GM06990 (cell line): ENCODE measurements around the gene EBLN2.
"Not testable (repeated sequence)": the region's sequence is repeated elsewhere in the genome, so short reads cannot be mapped to it uniquely, and the experiment has no call there.

Experiments used
- DNase-seq: peaks from one replicate; pipeline ENCODE4 v3.0.0-alpha.2; 2011; ENCODE audit not compliant: insufficient read length; ENCODE audit errors: extremely low read depth
- H3K27me3 ChIP-seq: replicated peaks from 2 replicates; pipeline ENCODE4 v1.6.0; 2011; ENCODE audit warnings: low read length; ENCODE audit not compliant: control insufficient read depth, insufficient read depth
- H3K36me3 ChIP-seq: 2 replicates; pipeline ENCODE4 v1.5.1; 2011; ENCODE audit warnings: low read length; ENCODE audit not compliant: control insufficient read depth, insufficient read depth
- H3K4me3 ChIP-seq: replicated peaks from 2 replicates; pipeline ENCODE4 v1.5.1; 2011; ENCODE audit warnings: low read depth, mild to moderate bottlenecking, control low read depth, low read length
- TF ChIP-seq, protein P1 (sequence below): IDR thresholded peaks from 2 replicates; pipeline ENCODE4 v1.5.1; 2011; ENCODE audit warnings: low read length, control low read depth, mild to moderate bottlenecking, inconsistent platforms; ENCODE audit not compliant: insufficient read depth, poor library complexity, severe bottlenecking

EBLN2 gene

DNA sequence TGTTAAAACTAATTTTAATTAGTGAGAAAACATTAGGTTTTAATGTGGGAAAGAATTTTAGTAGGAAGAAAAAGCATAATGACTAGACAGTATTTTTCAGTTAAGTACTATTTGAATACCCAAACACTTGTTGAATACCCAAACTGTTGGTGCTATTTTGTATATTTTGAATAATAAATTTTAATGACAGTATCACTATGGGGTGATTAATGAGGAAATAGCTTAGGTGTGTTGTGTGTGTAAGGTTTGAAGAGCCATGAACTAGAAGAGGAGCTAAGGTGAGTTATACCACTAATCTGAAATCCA, 4.7 kb upstream of the EBLN2 start:
- DNase-seq, result no peak
- no peak overlapping the region for H3K4me3 ChIP-seq
- TF ChIP-seq, protein P1, sequence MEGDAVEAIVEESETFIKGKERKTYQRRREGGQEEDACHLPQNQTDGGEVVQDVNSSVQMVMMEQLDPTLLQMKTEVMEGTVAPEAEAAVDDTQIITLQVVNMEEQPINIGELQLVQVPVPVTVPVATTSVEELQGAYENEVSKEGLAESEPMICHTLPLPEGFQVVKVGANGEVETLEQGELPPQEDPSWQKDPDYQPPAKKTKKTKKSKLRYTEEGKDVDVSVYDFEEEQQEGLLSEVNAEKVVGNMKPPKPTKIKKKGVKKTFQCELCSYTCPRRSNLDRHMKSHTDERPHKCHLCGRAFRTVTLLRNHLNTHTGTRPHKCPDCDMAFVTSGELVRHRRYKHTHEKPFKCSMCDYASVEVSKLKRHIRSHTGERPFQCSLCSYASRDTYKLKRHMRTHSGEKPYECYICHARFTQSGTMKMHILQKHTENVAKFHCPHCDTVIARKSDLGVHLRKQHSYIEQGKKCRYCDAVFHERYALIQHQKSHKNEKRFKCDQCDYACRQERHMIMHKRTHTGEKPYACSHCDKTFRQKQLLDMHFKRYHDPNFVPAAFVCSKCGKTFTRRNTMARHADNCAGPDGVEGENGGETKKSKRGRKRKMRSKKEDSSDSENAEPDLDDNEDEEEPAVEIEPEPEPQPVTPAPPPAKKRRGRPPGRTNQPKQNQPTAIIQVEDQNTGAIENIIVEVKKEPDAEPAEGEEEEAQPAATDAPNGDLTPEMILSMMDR, result no peak
- H3K36me3 ChIP-seq, result peaks cover 3% of the 10 kb centered on the region
- H3K27me3 ChIP-seq, result no peaks in the 10 kb centered on the region

DNA sequence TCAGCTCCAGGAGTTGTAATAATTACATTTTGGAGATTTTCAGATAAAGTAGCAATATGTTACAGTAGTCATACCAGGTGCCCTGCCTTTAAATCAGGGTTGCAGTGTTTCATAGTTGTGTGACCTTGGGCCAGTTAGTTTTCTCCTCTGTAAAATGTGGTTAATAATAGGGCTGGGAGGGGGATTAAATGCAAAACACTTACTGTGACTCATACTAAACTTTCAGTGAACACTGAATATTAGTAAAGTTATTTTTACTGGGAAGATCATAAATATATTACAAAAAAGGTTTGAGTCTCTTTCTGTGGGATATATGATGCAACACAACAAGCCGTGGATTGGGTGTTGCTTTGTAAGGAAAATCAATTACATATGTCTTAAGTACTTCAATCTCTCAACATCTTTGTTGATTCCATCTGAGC, 1.1 kb upstream of the EBLN2 start:
- no peak overlapping the region for H3K4me3 ChIP-seq
- TF ChIP-seq, protein P1, result no peak
- no peak for DNase-seq
- no peaks in the 10 kb centered on the region for H3K27me3 ChIP-seq
- H3K36me3 ChIP-seq, result peaks cover 10% of the 10 kb centered on the region

DNA sequence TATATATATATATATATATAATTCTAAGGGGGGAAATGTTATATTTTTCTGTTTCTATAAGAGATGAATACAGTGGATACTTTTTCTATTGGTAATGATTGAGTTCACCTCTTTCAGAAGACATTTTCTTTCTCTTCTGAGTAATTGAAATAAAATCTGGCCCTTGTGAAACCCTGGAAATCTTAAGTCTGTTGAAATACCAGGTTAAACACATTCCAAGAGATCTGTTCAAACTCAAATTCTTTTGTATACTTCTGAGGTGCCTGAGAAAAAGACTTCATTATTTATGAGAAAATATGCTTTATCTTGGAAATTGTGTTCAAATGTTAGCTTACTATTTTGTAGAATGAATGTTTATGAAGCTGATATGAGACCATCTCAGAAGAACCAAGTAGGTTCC, 4.8 kb downstream of the EBLN2 start:
- H3K36me3 ChIP-seq, result not testable (repeated sequence)

DNA sequence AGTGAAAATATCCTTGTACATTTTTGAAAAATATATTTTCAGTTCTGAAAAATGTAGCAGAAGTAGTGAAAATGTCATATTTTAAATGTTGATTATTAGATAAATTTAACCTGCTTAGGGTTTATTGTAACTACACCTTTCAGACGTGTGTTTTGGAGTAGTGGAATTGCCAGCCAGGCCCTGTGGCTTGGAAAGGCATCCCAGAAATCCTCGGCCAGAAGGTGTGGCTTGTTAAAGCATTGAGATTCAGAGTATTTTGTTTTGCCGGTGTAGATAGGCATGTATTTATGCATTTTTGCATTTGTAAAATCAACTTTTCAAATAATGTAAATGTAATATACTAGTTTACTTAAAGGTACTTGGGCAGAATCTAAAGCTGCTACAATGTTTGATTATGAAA, 7.0 kb downstream of the EBLN2 start:
- Histone ChIP-seq H3K4me3 (no peak overlapping the region), H3K27me3 (no peaks in the 10 kb centered on the region), H3K36me3 (no peaks in the 10 kb centered on the region)
- TF ChIP-seq, protein P1, result no peak
- DNase-seq, result no peak

More for the DNA sequence above, 4.8 kb downstream of the EBLN2 start:
- not testable (repeated sequence) for H3K4me3 ChIP-seq, DNase-seq, H3K27me3 ChIP-seq

DNA sequence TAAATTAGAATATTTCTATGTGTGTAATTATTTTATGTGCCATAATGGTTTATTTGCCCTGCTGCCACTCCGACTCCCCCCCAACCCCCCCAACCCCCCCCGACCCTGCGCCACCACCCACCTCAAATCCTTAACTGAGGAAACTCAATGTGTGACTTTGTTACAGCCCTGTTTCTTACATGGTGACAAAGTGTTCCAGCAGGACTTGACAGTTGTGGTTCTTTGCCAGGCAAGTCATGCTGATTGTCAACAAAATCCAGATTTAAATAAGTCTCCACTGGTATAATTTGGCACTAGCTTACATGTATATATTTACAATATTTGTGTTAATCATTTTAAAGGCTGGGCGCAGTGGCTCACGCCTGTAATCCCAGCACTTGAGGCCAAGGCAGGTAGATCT, 7.7 kb downstream of the EBLN2 start:
- no peak for DNase-seq
- no peaks in the 10 kb centered on the region for H3K27me3 ChIP-seq
- TF ChIP-seq, protein P1, result no peak
- no peaks in the 10 kb centered on the region for H3K36me3 ChIP-seq
- no peak overlapping the region for H3K4me3 ChIP-seq

DNA sequence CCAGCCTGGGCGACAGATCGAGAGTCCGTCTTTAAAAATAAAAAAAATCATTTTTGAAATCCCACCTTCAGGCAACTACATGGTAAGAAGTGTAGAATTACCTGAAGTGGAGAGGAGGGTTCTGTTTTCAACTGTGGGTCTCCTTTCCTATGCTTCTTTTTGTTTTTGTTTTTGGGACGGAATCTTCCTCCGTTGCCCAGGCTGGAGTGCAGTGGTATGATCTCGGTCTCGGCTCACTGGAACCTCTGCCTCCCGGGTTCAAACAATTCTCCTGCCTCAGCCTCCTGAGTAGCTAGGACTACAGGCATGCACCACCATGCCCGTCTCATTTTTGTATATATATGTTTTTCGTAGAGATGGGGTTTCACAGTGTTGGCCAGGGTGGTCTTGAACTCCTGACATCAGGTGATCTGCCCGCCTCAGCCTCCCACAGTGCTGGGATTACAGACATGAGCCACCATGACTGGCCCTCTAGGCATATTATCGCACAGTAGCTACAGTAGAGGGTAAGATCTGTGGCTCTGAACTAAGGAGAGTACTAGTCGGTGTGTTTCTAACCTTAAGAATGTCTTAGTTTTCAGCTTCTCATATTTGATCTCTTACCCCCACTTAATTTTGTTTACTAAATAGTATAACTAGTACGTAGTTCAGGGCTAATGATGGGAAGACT, 8.5 kb downstream of the EBLN2 start:
- H3K27me3 ChIP-seq, result no peaks in the 10 kb centered on the region
- TF ChIP-seq, protein P1, result no peak
- H3K36me3 ChIP-seq, result no peaks in the 10 kb centered on the region
- no peak for DNase-seq
- no peak overlapping the region for H3K4me3 ChIP-seq
